Spinal cord (tissue), 10 donors: ENCODE measurements around the gene ULK4. TPM values are rescaled to one million over a fixed set of nuclear protein-coding genes. Genes with fewer than 3 reads are reported as not detected.
"Not testable (repeated sequence)": the region's sequence is repeated elsewhere in the genome, so short reads cannot be mapped to it uniquely, and the experiment has no call there.

Experiments
- DNase-seq, 6 donors: peaks; one replicate each; pipeline versions ENCODE4 v3.0.0 to v3.0.0-alpha.2; 2013 to 2015; ENCODE audit warnings: low spot score in 6 of 6, low read depth in 4 of 6
- H3K27ac ChIP-seq: one replicate; pipeline ENCODE4 v1.5.1; 2013; ENCODE audit warnings: low read depth, low read length, control low read depth
- H3K27me3 ChIP-seq: one replicate; pipeline ENCODE4 v1.6.1; 2013; ENCODE audit warnings: low read length; ENCODE audit not compliant: control insufficient read depth, insufficient read depth
- H3K36me3 ChIP-seq: one replicate; pipeline ENCODE4 v1.6.1; 2013; ENCODE audit warnings: low read length; ENCODE audit not compliant: control insufficient read depth, insufficient read depth
- H3K4me1 ChIP-seq: one replicate; pipeline ENCODE4 v1.6.1; 2013; ENCODE audit warnings: low read length; ENCODE audit not compliant: control insufficient read depth, insufficient read depth
- H3K4me3 ChIP-seq: one replicate; pipeline ENCODE4 v1.5.1; 2013; ENCODE audit warnings: low read depth, low read length, control low read depth
- H3K9me3 ChIP-seq: one replicate; pipeline ENCODE4 v1.6.1; 2013; ENCODE audit warnings: low read length; ENCODE audit not compliant: control insufficient read depth, insufficient read depth
- WGBS: methylation state at CpG from one replicate; pipeline ENCODE4 v1.1.5; 2013; ENCODE audit warnings: missing lambda C conversion rate; ENCODE audit not compliant: insufficient coverage; 5-methylcytosine and 5-hydroxymethylcytosine counted together
- polyA plus RNA-seq, 2 donors: library from polyadenylated mRNA; unstranded; fragments of 120-200 nt; gene quantifications; one replicate each; pipeline ENCODE4 v1.2.1, GENCODE V29; 2013; ENCODE audit not compliant: insufficient read length in 2 of 2
- total RNA-seq, 2 donors: library from RNA; depleted of rRNA in 1 of 2; stranded (reverse); fragments of 120-200 nt in 1 of 2; fragments of >200 nt in 1 of 2; gene quantifications; one replicate each; pipeline versions ENCODE4 v1.2.3 to v1.2.4, GENCODE V29; 2013 to 2014
- donor health status: healthy.

ULK4 gene
- total and polyA plus RNA-seq, 4 donors, result 3.1 to 18.1 (median 9.7) TPM

DNA sequence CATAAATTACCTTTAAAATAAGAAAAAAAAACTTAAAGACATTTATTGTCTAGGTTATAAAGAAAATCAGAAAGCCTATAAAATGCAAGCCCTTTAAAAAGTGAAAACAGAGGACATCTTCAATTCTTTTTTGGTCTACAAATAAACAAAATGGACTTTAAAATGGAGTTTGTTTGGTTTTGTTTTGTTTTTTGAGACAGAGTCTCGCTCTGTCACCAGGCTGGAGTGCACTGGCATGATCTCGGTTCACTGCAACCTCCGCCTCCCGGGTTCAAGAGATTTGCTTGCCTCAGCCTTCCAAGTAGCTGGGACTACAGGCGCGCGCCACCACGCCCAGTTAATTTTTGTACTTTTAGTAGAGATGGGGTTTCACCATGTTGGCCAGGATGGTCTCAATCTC, 252.7 kb downstream of the ULK4 start:
- not testable (repeated sequence) for H3K9me3 ChIP-seq, DNase-seq, H3K27ac ChIP-seq, H3K4me3 ChIP-seq, H3K27me3 ChIP-seq, H3K36me3 ChIP-seq, H3K4me1 ChIP-seq
- 98% methylated on average over 8 of the region's 8 CpGs for WGBS

DNA sequence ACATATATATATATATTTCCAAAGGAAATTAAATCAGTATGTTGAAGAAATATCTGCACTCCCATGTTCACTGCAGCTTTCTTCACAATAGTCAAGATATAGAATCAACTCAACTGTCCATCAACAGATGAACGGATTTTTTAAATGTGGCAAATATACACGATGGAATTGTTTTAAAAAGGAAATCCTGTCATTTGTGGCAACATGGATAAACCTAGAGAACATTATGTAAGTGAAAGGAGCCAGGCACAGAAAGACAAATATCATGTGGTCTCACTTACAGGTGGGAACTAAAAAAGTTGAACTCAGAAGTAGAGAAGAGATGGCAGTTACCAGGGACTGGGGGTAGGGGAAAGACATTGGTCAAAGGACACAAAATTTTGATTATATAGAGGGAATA, 253.7 kb downstream of the ULK4 start:
- Histone ChIP-seq H3K36me3 (no peaks in the 10 kb centered on the region), H3K4me3 (no peak overlapping the region), H3K27ac (no peak overlapping the region), H3K27me3 (no peaks in the 10 kb centered on the region), H3K9me3 (no peaks in the 10 kb centered on the region), H3K4me1 (no peaks in the 10 kb centered on the region)
- WGBS, result 100% methylated on average over 1 of the region's 2 CpGs
- no peak for DNase-seq

DNA sequence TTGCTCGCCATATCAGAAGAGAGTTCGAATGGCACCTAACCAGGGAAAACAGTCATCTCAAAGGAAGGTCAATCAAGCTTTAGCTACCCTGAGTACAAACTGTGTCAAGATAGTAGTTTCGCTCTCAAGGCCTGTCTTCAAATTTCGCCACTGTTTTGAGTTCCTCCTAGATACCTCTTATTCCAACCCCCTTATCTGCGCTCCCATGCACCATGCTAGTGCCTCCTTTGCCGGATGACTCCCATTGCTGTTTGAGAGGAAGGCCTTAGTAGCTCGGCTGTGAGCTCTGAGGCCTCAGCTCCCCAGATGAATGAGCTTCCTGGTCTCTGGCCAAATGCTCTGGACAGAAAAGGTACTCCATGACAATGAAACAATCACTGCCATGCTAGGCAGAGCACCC, 256.0 kb downstream of the ULK4 start:
- no peak for DNase-seq
- H3K36me3 ChIP-seq, result no peaks in the 10 kb centered on the region
- 83% methylated on average over 5 of the region's 7 CpGs for WGBS

DNA sequence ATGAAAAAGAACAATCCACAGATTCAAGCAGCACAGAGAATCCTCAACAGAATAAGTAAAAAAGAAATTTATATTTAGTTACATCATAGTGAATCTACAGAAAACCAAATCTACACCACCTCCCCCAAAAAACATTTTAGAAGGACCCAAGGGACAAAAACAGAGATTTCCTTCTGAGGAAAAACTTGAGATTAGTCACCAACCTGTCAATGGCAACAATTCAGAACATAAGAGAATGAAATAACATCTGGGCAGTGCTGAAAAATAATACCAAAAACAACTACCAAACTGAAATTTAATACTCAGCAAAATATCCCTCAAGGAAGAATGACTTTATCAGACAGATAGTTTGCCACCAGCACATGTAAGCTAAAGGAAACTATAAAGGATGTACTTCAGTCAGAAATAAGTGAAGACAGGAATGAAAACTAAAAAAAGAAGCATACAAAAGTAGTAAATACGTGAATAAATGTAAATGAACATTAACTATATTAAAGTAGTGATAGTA, 260.7 kb downstream of the ULK4 start:
- Histone ChIP-seq H3K4me1 (no peaks in the 10 kb centered on the region), H3K4me3 (no peak overlapping the region), H3K27me3 (no peaks in the 10 kb centered on the region), H3K36me3 (no peaks in the 10 kb centered on the region), H3K9me3 (no peaks in the 10 kb centered on the region), H3K27ac (no peak overlapping the region)
- DNase-seq, result no peak
- no CpG with 5 or more reads among the region's 1 CpG for WGBS

More for the DNA sequence above, 256.0 kb downstream of the ULK4 start:
- no peak overlapping the region for H3K27ac ChIP-seq
- H3K4me1 ChIP-seq, result no peaks in the 10 kb centered on the region
- H3K9me3 ChIP-seq, result no peaks in the 10 kb centered on the region
- H3K4me3 ChIP-seq, result no peak overlapping the region
- no peaks in the 10 kb centered on the region for H3K27me3 ChIP-seq

DNA sequence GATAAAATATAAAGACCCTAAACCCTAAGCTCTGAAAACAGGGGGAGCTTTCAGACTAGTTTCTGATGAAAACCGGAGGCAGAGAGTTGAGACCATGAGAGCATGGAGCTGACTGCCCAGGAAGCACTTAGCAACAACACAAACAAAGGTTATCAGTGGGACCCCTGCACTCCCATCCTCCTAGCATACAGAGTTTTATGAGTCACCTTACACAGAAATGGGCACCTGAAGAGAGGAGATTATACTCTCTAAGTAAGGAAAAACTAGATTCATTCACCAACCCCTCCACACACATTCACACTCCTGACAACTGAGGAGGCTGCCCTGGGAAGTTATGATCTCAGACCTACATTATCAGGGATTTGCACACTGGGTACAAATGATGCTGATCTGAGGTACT, 261.7 kb downstream of the ULK4 start:
- 80% methylated on average over 1 of the region's 1 CpG for WGBS
- Histone ChIP-seq H3K4me3 (no peak overlapping the region), H3K27me3 (no peaks in the 10 kb centered on the region), H3K9me3 (no peaks in the 10 kb centered on the region), H3K27ac (no peak overlapping the region), H3K36me3 (no peaks in the 10 kb centered on the region), H3K4me1 (no peaks in the 10 kb centered on the region)
- no peak for DNase-seq

DNA sequence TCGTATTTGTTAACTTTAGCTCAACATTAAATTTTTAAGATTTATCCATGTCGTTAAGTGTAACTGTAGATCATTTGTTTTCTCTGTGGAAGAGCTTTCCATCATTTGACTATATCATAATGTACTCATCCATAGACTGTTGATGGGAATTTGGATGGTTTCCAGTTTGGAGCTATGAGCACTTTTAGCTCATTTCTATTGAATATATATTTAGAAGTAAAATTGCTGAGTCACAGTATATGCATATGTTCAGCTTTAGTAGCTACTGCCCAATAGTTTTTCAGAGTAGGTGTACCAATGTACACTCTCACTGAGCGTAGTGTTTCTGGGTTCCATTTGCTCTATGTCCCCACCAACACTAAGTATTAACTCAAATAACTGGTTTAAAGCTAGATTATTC, 263.0 kb downstream of the ULK4 start:
- H3K9me3 ChIP-seq, result no peaks in the 10 kb centered on the region
- no peaks in the 10 kb centered on the region for H3K4me1 ChIP-seq
- DNase-seq, result no peak
- WGBS, result no CpG with 5 or more reads among the region's 3 CpGs
- H3K27me3 ChIP-seq, result no peaks in the 10 kb centered on the region
- H3K36me3 ChIP-seq, result no peaks in the 10 kb centered on the region
- H3K27ac ChIP-seq, result no peak overlapping the region
- no peak overlapping the region for H3K4me3 ChIP-seq

DNA sequence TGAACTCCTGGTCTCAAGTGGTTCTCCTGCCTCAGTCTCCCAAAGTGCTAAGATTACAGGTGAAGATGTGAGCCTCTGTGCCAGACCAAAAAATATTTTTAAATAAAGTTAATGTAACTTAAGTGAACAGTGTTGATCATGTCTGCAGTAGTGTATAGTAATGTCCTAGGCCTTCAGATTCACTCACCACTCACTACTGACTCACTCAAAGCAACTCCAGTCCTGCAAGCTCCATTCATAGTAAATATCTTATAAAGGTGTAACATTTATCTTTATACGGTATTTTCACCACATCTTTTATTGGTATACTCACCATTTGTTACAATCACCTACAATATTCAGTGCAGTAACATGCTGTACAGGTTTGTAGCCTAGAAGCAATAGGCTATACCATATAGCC, 264.2 kb downstream of the ULK4 start:
- Histone ChIP-seq H3K27ac (no peak overlapping the region), H3K4me1 (no peaks in the 10 kb centered on the region), H3K4me3 (no peak overlapping the region), H3K27me3 (no peaks in the 10 kb centered on the region), H3K9me3 (no peaks in the 10 kb centered on the region), H3K36me3 (no peaks in the 10 kb centered on the region)
- no peak for DNase-seq
- WGBS, result no CpG with 5 or more reads among the region's 1 CpG

DNA sequence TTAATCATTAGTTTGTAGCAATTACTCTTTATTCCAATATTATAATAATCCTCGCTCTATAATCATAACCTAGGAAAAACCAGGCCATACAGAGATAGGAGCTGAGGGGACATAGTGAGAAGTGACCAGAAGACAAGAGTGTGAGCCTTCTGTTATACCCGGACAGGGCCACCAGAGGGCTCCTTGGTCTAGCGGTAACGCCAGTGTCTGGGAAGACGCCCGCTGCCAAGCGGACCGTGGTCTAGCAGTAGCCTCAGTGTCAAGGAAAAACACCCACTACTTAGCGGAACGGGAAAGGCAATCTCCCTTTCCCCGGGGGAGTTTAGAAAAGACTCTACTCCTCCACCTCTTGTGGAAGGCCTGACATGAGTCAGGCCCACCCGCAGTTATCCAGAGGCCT, 266.1 kb downstream of the ULK4 start:
- not testable (repeated sequence) for H3K4me1 ChIP-seq, H3K27me3 ChIP-seq, H3K36me3 ChIP-seq, H3K9me3 ChIP-seq, DNase-seq, H3K27ac ChIP-seq, H3K4me3 ChIP-seq
- 77% methylated on average over 5 of the region's 12 CpGs for WGBS

DNA sequence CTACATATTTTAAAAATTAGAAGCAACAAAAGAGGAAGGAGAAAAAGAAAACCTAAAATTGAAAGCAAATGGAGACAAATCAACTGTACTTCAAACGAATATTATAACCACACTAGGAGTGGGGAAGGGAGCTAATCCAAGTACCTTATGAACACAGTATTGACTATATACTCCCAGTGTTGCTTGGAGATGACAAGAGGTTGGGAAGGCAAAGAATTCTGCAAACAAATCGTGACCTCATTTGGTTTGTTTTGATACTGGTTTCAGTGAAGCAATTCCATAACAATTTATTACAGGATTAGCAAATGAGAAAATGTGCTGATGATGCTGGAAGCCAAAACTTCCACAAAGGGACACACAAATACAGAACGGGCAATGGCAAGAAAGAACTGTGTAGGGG, 268.1 kb downstream of the ULK4 start:
- WGBS, result 67% methylated on average over 1 of the region's 3 CpGs
- Histone ChIP-seq H3K9me3 (no peaks in the 10 kb centered on the region), H3K36me3 (no peaks in the 10 kb centered on the region), H3K4me1 (no peaks in the 10 kb centered on the region), H3K27me3 (no peaks in the 10 kb centered on the region), H3K4me3 (no peak overlapping the region), H3K27ac (no peak overlapping the region)
- DNase-seq, result no peak

DNA sequence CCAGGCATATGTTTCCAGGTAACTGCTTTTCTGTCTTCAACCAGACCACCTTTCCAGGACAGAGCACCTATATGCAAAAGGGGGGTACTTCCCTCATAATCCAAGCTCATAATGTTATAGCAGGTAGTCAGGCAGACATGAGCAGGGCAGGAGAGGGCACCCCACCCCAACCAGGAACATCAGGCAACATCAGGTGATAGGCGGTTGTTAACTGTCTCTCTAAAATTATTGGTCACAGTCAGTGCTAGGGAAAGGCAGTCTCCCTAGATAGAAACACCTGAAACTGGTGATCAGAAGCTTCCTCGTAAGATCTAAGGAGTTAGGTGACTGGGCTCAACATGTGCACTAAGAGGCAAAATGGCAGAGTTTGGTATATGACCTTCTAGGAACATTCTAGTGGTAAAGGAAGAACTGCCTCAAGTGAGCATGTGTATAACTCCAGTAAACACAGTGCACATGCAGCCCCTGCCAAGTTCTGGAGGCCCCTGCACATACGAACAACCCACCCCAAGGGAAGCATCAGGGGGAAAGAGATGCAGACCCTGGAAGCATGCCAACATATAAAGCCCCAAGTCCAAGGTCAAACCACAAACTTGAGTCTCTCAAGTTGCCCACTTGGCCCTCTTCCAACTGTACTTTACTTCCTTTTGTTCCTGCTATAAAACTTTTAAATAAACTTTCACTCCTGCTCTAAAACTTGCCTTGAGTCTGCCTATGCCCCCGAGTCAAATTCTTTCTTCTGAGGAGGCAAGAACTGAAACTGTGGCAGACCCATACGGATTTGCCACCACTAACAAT, 270.9 kb downstream of the ULK4 start:
- H3K9me3 ChIP-seq, result no peaks in the 10 kb centered on the region
- no peak overlapping the region for H3K4me3 ChIP-seq
- DNase-seq, result peak in 2 of 6 donors; percentile 4
- H3K27ac ChIP-seq, result no peak overlapping the region
- no peaks in the 10 kb centered on the region for H3K4me1 ChIP-seq
- WGBS, result 45% methylated on average over 3 of the region's 5 CpGs
- H3K36me3 ChIP-seq, result no peaks in the 10 kb centered on the region
- no peaks in the 10 kb centered on the region for H3K27me3 ChIP-seq
